SIG-M5 (cell line): Measurements from ENCODE around the gene C11orf42.
A peak's percentile ranks its signal among the peaks of the same experiment; 100 is the strongest.
"Not testable (repeated sequence)": the region's sequence is repeated elsewhere in the genome, so short reads cannot be mapped to it uniquely, and the experiment has no call there.

Source experiments
- DNase-seq: peaks from one replicate; lab custom pipeline; 2025; lab: John Stamatoyannopoulos, UW

Gene C11orf42

DNA sequence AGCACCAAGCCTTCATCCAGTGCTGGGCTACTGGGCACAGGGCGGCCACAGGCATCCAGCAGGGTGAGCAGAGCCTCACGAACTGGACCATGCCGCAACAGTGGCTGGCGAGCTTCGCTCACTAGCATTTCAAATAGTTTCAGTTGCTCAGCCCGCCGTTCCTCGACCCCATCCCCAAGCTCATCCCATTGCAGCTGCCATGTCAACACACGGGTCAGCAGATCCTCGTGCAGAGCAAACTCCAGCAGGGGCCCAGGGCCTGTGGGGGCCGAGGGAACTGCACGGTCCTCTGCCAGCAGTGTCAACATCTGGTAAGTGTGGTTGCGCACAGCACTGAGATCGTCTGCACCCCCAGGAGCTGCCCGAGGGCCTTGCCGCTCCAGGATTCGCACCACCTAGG, 18.5 kb downstream of the C11orf42 start:
- DNase-seq: no peak

DNA sequence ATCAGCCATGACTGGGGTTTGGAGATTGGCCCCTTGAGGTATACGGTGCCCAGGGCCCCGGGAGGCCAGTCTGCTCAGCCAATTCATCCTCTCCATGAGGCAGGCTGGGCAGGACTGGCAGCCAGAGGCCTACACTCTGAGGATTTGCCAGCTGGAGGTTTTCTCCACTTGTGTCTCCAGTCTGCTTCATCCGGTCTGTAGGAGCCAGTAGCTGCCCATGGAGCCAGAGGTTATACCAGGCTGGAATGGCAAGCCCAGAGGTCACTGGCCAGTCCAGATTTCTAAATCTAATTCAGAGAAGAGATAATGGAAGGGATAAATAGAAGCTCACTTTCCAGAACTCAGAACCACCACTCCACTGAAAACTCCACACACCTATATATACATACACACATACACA, 19.1 kb downstream of the C11orf42 start:
- DNase-seq: no peak

DNA sequence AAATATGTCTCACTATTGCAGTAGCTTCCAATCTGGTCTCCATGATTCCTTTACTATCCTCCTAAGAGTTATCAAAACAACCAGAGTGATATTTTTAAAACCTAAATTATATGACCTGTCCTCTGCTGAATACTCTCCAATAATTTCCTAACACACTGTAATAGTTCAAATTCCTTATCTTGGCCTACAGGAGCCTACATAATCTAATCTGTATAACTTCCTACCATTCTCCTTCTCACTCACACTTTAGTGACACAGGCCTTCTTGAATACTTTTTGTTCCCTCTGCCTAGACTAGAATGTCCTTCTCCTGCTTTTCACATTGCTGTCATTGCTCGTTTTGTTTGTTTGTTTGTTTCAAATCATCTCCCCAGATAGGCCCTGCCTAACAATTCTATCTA, 19.7 kb downstream of the C11orf42 start:
- DNase-seq: no peak

DNA sequence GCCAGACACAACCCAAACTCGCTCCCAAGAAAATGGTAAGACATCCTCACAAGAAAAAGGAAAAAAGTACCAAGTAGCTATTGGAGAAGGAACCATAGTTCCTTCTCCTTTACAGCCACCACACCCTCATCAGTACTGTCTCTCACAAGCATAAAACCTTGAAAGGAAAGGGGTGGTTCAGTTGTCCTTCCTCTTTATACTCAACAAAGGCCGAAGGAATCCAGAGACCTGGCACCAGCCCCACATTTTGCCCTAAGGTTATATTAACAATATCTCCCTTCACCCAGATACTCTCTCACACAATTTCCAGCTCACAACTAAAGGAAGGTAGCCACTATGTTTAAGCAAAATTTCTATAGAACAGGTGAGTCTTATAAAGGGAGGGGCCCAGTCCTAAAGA, 20.5 kb downstream of the C11orf42 start:
- no peak for DNase-seq

DNA sequence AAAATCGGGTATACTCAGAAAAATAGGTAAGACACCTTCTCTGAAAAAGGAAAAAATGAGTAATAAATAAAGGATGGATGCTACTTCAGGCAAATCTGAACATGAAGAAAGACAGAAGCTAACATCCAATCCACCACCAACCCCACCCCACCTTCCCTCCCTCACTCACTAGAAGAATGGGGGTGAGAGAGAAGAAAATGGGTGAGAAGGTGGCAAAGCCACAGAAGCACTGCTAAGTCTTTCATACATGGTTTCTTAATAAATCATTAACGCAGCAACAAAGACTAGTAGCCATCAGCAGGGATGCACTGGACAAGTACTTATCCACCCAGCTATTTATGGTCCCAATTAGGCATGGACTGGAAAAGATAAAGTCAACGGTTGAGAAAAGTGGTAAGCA, 23.2 kb downstream of the C11orf42 start:
- DNase-seq: no peak

DNA sequence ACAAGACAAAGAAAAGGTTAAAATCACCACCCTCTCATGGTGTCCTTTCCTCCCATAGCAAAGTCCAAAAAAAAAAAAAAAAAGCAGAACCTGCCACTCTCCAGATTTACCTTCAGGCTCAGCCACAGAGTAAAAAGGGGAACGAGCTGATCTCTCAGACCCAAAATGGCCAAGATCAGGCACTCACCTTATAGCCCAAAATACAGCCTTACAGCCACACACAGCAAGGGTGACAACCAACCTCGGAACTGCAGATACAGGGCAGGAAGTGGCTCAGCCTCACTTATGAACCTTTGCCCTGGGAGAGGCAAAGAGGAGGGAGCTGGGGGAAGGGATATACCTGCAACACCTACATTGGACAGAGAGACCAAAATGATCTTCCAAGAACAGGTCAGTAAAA, 24.6 kb downstream of the C11orf42 start:
- no peak for DNase-seq

DNA sequence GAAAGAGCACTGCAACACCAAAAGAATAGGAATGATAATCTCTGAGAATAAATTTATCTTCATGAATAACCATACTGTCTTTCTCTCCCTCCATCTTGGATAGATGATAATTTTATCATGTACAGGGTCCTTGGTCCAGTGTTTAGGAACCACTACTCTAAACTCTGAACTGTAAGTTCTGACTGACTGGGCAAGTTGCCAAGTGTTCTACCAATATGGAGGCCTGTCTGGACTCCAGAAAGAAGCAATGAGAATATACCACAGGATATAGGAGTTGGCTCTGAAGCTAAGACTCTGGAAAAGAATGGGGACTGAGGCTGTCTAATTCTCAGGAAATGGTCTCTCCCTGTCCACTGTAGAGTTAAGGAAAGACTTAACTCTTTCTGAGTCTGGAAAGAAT, 27.5 kb downstream of the C11orf42 start:
- DNase-seq: no peak

DNA sequence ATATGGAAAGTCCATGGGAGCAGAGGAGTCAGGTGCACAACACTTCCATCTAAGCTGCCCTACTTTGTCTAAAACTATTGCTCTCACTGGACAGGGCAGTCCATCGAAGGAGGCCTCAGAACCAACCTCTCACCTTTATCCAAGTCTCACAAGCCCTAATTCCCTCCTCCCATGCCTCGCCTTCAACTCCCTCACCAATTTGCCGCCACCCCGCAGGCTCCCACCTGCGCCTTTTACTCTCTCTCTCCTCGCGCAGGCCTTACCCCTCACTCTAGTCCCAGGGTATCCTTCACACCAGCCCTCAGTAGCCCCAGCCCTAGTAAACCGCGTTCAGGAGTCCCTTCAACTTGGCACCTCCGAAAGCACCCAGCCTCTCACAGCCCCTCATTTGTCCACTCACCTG, 28.6 kb downstream of the C11orf42 start:
- DNase-seq: no peak

DNA sequence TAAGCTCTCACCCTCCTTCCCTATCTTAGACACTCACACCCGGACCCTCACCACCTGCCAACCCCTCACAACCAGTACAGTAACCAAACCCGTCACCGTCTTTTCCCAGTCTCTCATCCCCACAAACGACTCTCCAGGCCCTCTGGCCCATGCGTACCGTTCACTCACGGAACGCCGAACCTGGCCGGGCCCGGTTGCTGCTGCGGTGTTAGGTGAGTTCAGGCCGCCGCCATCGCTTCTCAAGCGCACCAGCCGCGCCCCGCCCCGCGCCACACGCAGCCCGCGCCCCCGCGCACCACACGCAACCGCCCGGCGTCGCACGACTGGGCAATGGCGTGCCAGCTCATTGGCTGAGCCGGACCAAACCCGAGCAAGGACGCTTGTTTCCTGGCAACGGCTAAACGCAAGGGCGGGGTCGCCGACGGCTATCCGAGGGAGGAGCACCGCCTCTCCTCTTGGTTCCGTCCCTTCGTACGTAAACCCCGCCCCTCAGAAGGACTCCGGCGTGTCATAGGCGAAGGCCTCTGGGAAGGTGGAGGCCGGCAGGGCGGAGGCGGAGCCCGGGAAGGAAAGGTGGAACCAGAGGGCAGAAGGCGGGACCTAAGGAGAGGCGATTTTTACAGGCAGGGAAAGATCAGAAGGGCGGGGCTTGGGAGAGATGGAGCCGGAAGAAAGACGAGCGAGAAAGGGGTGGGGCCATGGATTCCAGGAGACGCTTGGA, 29.2 kb downstream of the C11orf42 start, which contains the start of gene FHIP1B:
FHIP1B (minus strand) TSS at position 250 of the 721 bp plus-strand sequence. CDS start 10,120 bp downstream, outside the sequence.
- DNase-seq: peak; percentile 97

DNA sequence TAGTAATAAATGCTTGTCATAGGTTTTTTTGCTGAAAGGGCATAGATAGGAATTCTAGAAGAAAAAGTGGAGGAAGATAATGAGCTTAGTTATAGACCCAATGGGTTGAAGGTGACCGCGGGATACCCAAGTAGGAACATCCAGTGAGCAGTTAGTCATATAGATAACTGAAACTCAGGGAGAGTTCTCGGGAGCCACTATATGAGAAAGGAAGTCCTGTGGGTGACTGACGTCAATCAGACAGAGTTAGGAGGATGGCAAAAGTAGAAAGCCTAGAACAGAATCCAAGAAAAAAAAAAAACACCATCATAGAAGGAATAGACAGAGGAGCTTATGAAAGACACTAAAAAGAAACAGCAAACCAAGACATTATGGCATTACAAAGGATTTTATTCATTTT, 31.9 kb downstream of the C11orf42 start:
- DNase-seq: no peak

DNA sequence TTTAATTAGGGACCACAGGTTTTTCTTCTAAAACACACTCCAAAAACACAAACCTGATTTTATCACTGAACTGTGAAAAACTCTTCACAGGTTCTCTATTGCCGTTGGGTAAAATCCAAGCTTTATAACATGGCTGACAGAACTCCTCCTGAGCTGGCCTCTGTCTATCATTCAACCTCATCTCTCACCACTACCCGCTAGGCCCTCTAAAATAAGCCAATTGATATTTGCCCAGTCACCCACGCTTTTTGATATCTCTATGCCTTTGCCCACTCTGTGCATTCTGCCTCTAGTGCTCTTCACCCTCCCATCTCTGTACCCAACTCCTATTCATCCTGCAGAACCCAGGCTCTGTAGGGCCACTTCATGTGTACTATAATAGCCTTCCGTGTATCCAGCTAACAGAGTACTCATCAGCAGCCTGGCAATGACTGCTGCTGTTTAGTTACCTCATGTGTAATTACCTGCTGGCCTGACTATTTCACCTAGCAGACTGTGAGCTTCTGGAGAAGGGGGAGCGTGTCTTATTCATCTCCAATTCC, 32.5 kb downstream of the C11orf42 start:
- DNase-seq: no peak

DNA sequence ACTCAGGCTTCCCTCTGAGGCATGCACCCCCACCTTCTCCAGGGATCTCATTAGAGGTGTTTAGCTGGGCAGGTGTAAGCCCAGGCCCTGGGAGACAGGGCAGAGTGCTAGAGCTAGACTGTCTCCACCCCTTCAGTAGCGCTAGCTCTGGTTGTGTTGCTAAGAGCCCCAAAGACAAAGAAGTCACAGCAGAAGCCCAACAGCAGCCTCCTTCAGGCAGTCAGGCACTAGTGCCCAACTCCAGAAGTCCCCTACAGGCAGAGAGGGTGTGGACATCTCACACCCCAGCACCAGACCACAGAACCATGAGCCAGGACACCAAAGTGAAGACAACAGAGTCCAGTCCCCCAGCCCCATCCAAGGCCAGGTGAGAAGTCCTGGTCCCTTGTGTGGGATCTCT, 33.5 kb downstream of the C11orf42 start, which contains the start of gene CNGA4:
CNGA4 (plus strand) TSS at position 188 of the 400 bp plus-strand sequence; CDS start at position 306, 118 bp downstream.
- DNase-seq: no peak

DNA sequence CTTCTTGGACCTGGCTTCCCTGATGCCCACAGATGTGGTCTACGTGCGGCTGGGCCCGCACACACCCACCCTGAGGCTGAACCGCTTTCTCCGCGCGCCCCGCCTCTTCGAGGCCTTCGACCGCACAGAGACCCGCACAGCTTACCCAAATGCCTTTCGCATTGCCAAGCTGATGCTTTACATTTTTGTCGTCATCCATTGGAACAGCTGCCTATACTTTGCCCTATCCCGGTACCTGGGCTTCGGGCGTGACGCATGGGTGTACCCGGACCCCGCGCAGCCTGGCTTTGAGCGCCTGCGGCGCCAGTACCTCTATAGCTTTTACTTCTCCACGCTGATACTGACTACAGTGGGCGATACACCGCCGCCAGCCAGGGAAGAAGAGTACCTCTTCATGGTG, 34.8 kb downstream of the C11orf42 start:
- DNase-seq: no peak

DNA sequence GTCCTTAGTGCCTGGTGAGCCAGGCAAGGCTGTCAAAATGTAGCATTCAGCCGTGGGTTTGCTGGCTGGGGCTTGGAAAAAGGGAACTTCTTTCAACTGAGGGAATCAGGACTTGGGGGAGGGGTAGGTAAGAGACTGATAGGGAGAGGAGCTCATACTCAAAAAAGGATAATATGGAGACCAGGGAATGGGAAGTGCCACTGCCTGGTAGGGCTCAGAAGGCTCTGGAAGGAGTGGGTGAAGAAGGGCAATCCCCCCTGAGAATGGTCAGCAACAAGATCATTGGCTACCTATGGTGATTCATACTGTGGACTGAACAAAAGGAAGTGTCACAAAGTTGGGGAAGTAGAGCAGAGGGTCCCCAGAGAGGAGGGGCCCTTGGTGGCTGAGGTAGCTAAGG, 35.4 kb downstream of the C11orf42 start:
- no peak for DNase-seq

DNA sequence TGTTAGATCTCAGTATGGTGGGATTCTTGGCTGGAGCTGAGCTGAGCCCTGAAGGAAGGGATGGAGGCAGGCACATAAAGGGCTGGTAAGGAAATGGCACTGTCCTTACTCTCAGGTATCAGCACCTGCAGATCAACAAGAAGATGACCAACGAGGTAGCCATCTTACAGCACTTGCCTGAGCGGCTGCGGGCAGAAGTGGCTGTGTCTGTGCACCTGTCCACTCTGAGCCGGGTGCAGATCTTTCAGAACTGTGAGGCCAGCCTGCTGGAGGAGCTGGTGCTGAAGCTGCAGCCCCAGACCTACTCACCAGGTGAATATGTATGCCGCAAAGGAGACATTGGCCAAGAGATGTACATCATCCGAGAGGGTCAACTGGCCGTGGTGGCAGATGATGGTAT, 36.0 kb downstream of the C11orf42 start:
- no peak for DNase-seq

DNA sequence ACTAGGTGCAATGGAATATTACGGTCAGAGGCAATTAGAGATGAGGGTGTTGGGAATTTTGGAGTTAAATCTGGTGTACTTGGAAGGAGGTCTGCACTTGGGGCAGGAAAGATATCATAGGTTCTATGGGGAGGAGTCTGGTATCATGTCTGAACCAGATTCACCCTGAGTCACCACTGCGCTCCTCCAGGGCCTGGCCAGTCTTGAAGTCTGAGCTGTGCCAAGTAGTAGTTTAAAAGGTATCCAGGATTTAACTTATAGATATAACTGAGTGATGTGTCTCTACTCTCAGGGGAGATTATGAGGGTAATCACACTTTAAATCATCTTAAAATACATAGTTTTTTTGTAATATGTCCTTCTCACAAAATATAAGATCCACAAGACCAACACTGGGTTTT, 40.2 kb downstream of the C11orf42 start:
- no peak for DNase-seq

DNA sequence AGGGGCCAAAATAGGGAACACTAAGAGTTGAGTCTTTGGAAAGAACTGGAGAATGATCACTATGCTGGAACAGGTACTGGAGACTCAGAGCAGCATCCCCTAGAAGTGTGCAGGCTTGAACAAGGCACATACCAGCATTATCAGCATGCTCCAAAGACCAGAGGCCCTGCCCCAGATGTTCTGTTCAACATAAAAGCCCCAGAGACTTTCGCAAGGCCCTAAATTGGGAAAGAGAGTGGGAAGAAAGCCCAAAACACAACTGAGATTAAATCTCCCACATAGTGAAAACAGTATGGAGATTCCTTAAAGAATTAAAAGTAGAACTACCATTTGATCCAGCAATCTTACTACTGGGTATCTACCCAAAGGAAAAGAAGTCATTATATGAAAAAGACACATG, 42.9 kb downstream of the C11orf42 start:
- no peak for DNase-seq

DNA sequence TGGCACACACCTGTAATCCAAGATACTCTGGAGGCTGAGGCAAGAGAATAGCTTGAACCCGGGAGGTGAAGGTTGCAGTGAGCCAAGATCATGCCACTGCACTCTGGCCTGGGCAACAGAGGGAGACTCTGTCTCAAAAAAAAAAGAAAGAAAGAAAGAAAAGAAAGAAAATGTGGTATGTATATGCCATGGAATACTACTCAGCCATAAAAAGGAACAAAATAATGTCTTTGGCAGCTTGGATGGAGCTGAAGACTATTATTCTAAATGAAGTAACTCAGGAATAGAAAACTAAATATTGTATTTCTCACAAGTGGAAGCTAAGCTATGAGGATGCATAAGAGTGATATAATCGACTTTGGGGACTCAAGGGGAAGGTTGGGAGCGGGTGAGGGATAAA, 43.5 kb downstream of the C11orf42 start:
- not testable (repeated sequence) for DNase-seq

DNA sequence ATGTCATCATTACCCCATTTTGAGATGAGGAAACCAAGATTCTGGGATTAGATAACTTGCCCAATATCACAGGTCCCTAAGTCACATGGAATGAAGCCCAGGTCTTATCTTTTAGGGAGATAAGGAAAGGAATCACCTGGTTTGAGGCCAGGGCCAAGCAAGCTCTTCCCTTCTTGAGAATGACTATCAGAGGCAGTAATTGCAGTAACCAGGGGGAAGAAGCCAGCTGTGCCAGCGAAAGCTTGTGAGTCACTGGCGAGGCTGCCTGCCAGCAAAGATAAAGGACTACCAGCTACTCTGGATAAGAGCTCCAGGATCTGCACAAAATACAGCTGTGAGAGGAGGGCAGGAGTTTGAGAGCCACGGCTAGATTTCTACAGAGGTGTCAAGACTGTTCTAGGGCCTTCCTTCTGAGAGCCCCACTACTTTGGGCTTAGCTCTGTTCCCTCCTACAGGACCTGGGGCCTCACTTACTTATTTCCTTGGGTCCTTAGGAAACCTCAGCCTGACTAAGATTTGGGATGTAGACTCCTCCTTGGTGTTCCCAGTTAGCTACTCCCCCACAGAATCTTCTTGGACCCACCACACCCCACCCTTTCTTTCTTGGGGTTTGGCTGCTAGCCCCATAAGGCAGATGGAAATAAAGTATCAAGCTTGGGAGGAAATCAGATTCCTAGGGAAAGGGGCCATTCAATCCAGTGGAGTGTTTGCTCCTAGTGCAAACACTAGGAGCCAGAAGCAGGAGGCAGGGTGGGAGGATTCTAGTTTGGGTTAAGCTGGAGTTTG, 44.6 kb downstream of the C11orf42 start:
- DNase-seq: no peak

DNA sequence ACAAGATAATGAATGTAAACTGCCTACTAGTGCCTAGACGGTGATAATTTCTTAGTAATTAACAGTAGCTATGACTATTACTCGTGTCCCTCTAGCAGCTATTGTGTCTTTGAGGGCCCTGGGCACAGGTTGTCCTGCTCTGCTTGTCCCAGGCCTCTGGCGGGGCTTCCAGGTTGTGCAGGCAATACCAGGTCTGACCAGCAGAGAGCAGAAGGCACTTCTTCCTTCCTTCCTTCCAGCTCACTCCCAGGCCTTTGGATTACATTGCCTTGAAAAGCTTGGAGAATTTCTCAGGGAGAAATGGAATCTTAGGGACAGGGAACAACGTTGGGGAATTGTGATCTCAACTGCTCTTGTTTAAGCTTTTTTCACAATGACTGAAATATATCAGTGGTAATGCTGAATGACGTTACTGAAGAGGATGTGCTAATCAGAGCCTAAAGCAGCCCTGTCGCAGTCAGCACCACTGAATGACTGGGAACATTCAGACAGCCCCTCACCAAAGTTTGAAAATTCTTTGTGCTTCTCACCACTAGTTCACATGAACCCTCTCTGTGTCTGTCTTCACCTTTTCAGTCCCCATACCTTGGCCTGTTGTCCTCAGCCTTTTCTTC, 45.9 kb downstream of the C11orf42 start:
- DNase-seq: no peak

DNA sequence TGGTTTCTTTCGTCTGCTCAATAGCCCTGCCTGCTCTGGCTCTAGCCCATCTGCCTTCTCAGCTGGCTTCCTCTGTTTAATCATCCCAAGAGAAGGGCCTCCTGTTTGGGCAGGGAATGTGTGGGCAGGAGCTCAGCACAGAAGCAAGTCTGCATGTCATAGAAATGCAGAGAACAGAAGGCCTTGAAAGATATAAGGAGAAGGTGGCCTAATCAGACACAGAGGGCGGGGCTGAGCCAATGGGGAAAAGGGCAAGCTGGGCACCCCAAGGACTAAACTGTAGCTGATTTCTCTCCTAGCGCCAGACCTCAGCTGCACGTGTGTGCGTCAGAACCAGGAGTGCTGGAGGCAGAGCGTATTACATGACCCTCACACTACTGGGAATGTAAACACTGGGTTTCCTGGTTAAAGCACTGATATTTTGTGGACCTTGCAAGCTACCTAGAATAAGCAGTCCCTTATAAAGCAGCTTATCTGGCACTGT, 46.7 kb downstream of the C11orf42 start:
- no peak for DNase-seq

DNA sequence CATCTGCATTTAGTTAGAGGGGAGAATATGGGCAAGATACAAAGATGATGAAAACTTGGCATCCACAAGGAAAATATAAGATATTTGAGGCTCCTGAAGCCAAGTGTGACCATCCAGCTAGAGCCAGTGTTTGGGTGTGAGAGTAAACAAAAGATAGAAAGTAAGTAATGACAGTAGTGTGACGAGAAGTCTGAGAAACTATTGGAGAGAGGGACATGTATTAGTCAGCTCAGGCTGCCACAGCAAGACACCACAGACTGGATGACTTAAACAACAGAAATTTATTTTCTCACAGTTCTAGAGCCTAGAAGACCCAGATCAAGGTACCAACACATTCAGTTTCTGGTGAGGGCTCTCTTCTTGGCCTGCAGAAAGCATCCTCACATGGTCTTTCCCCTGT, 47.8 kb downstream of the C11orf42 start:
- no peak for DNase-seq

DNA sequence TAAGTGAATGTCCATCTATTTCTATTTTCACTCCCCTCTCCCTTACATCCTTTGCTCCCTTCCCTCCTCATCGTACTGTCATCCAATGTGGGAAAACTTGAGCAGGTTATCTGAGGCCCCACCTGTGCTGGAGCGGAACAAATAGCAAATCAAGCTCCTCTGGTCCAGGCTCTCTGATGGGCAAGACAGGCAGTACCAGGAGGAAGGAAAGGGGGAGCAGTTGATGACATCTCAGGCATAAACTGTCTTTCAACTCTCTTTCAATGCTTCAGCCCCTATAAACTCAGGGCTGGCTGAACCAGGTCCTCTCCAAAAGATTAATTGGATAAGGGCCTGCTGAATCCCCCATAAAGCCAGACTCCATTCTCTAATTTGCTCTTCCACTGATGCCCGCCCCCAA, 52.8 kb downstream of the C11orf42 start:
- no peak for DNase-seq
